Measurements from ENCODE around the gene PSMD9. TPM values are rescaled to one million over a fixed set of nuclear protein-coding genes. Genes with fewer than 3 reads are reported as not detected.

Gene PSMD9
- total and polyA plus RNA-seq, 10 of the 15 experiments (the other 5 are each of a cell fraction or from before 2014, with no cell fraction given) = 14.6 to 152 (median 58.1) TPM

- TF ChIP-seq, protein P1, sequence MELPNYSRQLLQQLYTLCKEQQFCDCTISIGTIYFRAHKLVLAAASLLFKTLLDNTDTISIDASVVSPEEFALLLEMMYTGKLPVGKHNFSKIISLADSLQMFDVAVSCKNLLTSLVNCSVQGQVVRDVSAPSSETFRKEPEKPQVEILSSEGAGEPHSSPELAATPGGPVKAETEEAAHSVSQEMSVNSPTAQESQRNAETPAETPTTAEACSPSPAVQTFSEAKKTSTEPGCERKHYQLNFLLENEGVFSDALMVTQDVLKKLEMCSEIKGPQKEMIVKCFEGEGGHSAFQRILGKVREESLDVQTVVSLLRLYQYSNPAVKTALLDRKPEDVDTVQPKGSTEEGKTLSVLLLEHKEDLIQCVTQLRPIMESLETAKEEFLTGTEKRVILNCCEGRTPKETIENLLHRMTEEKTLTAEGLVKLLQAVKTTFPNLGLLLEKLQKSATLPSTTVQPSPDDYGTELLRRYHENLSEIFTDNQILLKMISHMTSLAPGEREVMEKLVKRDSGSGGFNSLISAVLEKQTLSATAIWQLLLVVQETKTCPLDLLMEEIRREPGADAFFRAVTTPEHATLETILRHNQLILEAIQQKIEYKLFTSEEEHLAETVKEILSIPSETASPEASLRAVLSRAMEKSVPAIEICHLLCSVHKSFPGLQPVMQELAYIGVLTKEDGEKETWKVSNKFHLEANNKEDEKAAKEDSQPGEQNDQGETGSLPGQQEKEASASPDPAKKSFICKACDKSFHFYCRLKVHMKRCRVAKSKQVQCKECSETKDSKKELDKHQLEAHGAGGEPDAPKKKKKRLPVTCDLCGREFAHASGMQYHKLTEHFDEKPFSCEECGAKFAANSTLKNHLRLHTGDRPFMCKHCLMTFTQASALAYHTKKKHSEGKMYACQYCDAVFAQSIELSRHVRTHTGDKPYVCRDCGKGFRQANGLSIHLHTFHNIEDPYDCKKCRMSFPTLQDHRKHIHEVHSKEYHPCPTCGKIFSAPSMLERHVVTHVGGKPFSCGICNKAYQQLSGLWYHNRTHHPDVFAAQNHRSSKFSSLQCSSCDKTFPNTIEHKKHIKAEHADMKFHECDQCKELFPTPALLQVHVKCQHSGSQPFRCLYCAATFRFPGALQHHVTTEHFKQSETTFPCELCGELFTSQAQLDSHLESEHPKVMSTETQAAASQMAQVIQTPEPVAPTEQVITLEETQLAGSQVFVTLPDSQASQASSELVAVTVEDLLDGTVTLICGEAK (IDR thresholded peaks at IDR 0.05; ENCODE audit: borderline replicate concordance) = no peak
These were observed 78.4 kb downstream of the PSMD9 start (continued) for GRCh38 chr12:121966959-121967358.

Small RNA genes lying within 50 kb of the gene (small RNA-seq; reads per million reads assigned to genes)
- gene AC069503.3 = not detected
- not detected for gene RF00017
- not detected for gene RNU7-170P

Other genes starting within 250 kb of the PSMD9 start
Only the 7 nearest of the 8 such genes appear.
- 5.8 and 6.1 TPM in 2 replicates for gene TMEM120B, start 176.0 kb upstream of the PSMD9 start, total RNA-seq (2014; rRNA removed)
- gene TMEM120B, start 176.0 kb upstream of the PSMD9 start, total RNA-seq (2014; rRNA removed; fragmentation: Illumina TruSeq; extraction: Trizol) = 3.8 and 4.0 TPM in 2 replicates
- gene TMEM120B, start 176.0 kb upstream of the PSMD9 start, total RNA-seq (2021) = 9.3 and 10.4 TPM in 2 replicates
- gene TMEM120B, start 176.0 kb upstream of the PSMD9 start, polyA plus RNA-seq (2011; rRNA removed) = 4.1 and 6.6 TPM in 2 replicates
- 3.8 and 4.2 TPM in 2 replicates for gene TMEM120B, start 176.0 kb upstream of the PSMD9 start, polyA plus RNA-seq (2014; fragmentation: Illumina TruSeq; extraction: Trizol)
- 10 to 100 TPM; 11.3 to 26.2 TPM for gene TMEM120B, start 176.0 kb upstream of the PSMD9 start, polyA plus RNA-seq (2014; fragmentation: Nextera tagmentation; extraction: Ambion mirVana)
- 11.4 and 13.7 TPM in 2 replicates for gene TMEM120B, start 176.0 kb upstream of the PSMD9 start, polyA plus RNA-seq (2014; rRNA removed)
- gene TMEM120B, start 176.0 kb upstream of the PSMD9 start, polyA plus RNA-seq (2016; fragmentation: Nextera tagmentation; extraction: Ambion mirVana) = 10 to 100 TPM in 1 of 2 experiments, 1 to 10 TPM in 1; 8.3 to 10.1 TPM
- 58.0 and 58.8 TPM in 2 replicates for gene RHOF, start 95.1 kb upstream of the PSMD9 start, total RNA-seq (2014; rRNA removed)
- 32.8 and 32.9 TPM in 2 replicates for gene RHOF, start 95.1 kb upstream of the PSMD9 start, total RNA-seq (2014; rRNA removed; fragmentation: Illumina TruSeq; extraction: Trizol)
- gene RHOF, start 95.1 kb upstream of the PSMD9 start, total RNA-seq (2021) = 72.8 and 78.7 TPM in 2 replicates
- gene RHOF, start 95.1 kb upstream of the PSMD9 start, polyA plus RNA-seq (2011; rRNA removed) = 25.4 and 40.8 TPM in 2 replicates
- 28.5 and 36.5 TPM in 2 replicates for gene RHOF, start 95.1 kb upstream of the PSMD9 start, polyA plus RNA-seq (2014; fragmentation: Illumina TruSeq; extraction: Trizol)
- gene RHOF, start 95.1 kb upstream of the PSMD9 start, polyA plus RNA-seq (2014; fragmentation: Nextera tagmentation; extraction: Ambion mirVana) = 1 to 10 TPM; 6.1 to 6.4 TPM
- gene RHOF, start 95.1 kb upstream of the PSMD9 start, polyA plus RNA-seq (2014; rRNA removed) = 66.1 and 75.8 TPM in 2 replicates
- 10 to 100 TPM; 38.9 to 40.5 TPM for gene RHOF, start 95.1 kb upstream of the PSMD9 start, polyA plus RNA-seq (2016; fragmentation: Nextera tagmentation; extraction: Ambion mirVana)
- 1.8 and 2.1 TPM in 2 replicates for gene SETD1B, start 84.8 kb upstream of the PSMD9 start, total RNA-seq (2014; rRNA removed)
- gene SETD1B, start 84.8 kb upstream of the PSMD9 start, total RNA-seq (2014; rRNA removed; fragmentation: Illumina TruSeq; extraction: Trizol) = 1.3 TPM in 2 replicates
- 15.5 and 17.3 TPM in 2 replicates for gene SETD1B, start 84.8 kb upstream of the PSMD9 start, total RNA-seq (2021)
- gene SETD1B, start 84.8 kb upstream of the PSMD9 start, polyA plus RNA-seq (2011; rRNA removed) = 0.27 and 0.50 TPM in 2 replicates
- 1.7 and 3.6 TPM in 2 replicates for gene SETD1B, start 84.8 kb upstream of the PSMD9 start, polyA plus RNA-seq (2014; fragmentation: Illumina TruSeq; extraction: Trizol)
- 1 to 10 TPM in 1 of 2 experiments, under 1 TPM in 1; 0.53 to 1.7 TPM for gene SETD1B, start 84.8 kb upstream of the PSMD9 start, polyA plus RNA-seq (2014; fragmentation: Nextera tagmentation; extraction: Ambion mirVana)
- gene SETD1B, start 84.8 kb upstream of the PSMD9 start, polyA plus RNA-seq (2014; rRNA removed) = 4.9 and 7.5 TPM in 2 replicates
- gene SETD1B, start 84.8 kb upstream of the PSMD9 start, polyA plus RNA-seq (2016; fragmentation: Nextera tagmentation; extraction: Ambion mirVana) = 1 to 10 TPM; 1.2 to 1.5 TPM
- not detected in 2 replicates for gene HPD, start 29.9 kb upstream of the PSMD9 start, total RNA-seq (2014; rRNA removed)
- gene HPD, start 29.9 kb upstream of the PSMD9 start, total RNA-seq (2014; rRNA removed; fragmentation: Illumina TruSeq; extraction: Trizol) = not detected in 2 replicates
- gene HPD, start 29.9 kb upstream of the PSMD9 start, total RNA-seq (2021) = 0.13 and 0.28 TPM in 2 replicates
- not detected in 2 replicates for gene HPD, start 29.9 kb upstream of the PSMD9 start, polyA plus RNA-seq (2011; rRNA removed)
- not detected in 2 replicates for gene HPD, start 29.9 kb upstream of the PSMD9 start, polyA plus RNA-seq (2014; fragmentation: Illumina TruSeq; extraction: Trizol)
- gene HPD, start 29.9 kb upstream of the PSMD9 start, polyA plus RNA-seq (2014; fragmentation: Nextera tagmentation; extraction: Ambion mirVana) = under 1 TPM in 1 of 2 experiments, not detected in 1; 0.04 TPM
- gene HPD, start 29.9 kb upstream of the PSMD9 start, polyA plus RNA-seq (2014; rRNA removed) = 0.15 and 0.69 TPM in 2 replicates
- not detected for gene HPD, start 29.9 kb upstream of the PSMD9 start, polyA plus RNA-seq (2016; fragmentation: Nextera tagmentation; extraction: Ambion mirVana)
- gene CFAP251, start 29.8 kb downstream of the PSMD9 start, total RNA-seq (2014; rRNA removed) = 0.79 and 1.6 TPM in 2 replicates
- 0.37 and 0.72 TPM in 2 replicates for gene CFAP251, start 29.8 kb downstream of the PSMD9 start, total RNA-seq (2014; rRNA removed; fragmentation: Illumina TruSeq; extraction: Trizol)
- gene CFAP251, start 29.8 kb downstream of the PSMD9 start, total RNA-seq (2021) = 0.85 and 0.97 TPM in 2 replicates
- 0.10 and 0.23 TPM in 2 replicates for gene CFAP251, start 29.8 kb downstream of the PSMD9 start, polyA plus RNA-seq (2011; rRNA removed)
- 0.72 and 1.2 TPM in 2 replicates for gene CFAP251, start 29.8 kb downstream of the PSMD9 start, polyA plus RNA-seq (2014; fragmentation: Illumina TruSeq; extraction: Trizol)
- under 1 TPM; 0.27 to 0.42 TPM for gene CFAP251, start 29.8 kb downstream of the PSMD9 start, polyA plus RNA-seq (2014; fragmentation: Nextera tagmentation; extraction: Ambion mirVana)
- 0.48 and 0.95 TPM in 2 replicates for gene CFAP251, start 29.8 kb downstream of the PSMD9 start, polyA plus RNA-seq (2014; rRNA removed)
- under 1 TPM; 0.11 to 0.57 TPM for gene CFAP251, start 29.8 kb downstream of the PSMD9 start, polyA plus RNA-seq (2016; fragmentation: Nextera tagmentation; extraction: Ambion mirVana)
- gene BCL7A, start 133.1 kb downstream of the PSMD9 start, total RNA-seq (2014; rRNA removed) = 12.4 and 14.1 TPM in 2 replicates
- gene BCL7A, start 133.1 kb downstream of the PSMD9 start, total RNA-seq (2014; rRNA removed; fragmentation: Illumina TruSeq; extraction: Trizol) = 8.8 and 9.6 TPM in 2 replicates
- gene BCL7A, start 133.1 kb downstream of the PSMD9 start, total RNA-seq (2021) = 13.8 and 17.2 TPM in 2 replicates
- gene BCL7A, start 133.1 kb downstream of the PSMD9 start, polyA plus RNA-seq (2011; rRNA removed) = 1.3 TPM in 2 replicates
- gene BCL7A, start 133.1 kb downstream of the PSMD9 start, polyA plus RNA-seq (2014; fragmentation: Illumina TruSeq; extraction: Trizol) = 9.4 and 11.8 TPM in 2 replicates
- under 1 TPM; 0.37 to 0.69 TPM for gene BCL7A, start 133.1 kb downstream of the PSMD9 start, polyA plus RNA-seq (2014; fragmentation: Nextera tagmentation; extraction: Ambion mirVana)
- gene BCL7A, start 133.1 kb downstream of the PSMD9 start, polyA plus RNA-seq (2014; rRNA removed) = 13.7 and 14.6 TPM in 2 replicates
- 10 to 100 TPM; 11.6 to 11.9 TPM for gene BCL7A, start 133.1 kb downstream of the PSMD9 start, polyA plus RNA-seq (2016; fragmentation: Nextera tagmentation; extraction: Ambion mirVana)
- gene MLXIP, start 190.0 kb downstream of the PSMD9 start, total RNA-seq (2014; rRNA removed) = 5.4 and 7.9 TPM in 2 replicates
- gene MLXIP, start 190.0 kb downstream of the PSMD9 start, total RNA-seq (2014; rRNA removed; fragmentation: Illumina TruSeq; extraction: Trizol) = 8.9 and 9.7 TPM in 2 replicates
- 23.7 and 24.9 TPM in 2 replicates for gene MLXIP, start 190.0 kb downstream of the PSMD9 start, total RNA-seq (2021)
- 1.0 and 1.9 TPM in 2 replicates for gene MLXIP, start 190.0 kb downstream of the PSMD9 start, polyA plus RNA-seq (2011; rRNA removed)
- gene MLXIP, start 190.0 kb downstream of the PSMD9 start, polyA plus RNA-seq (2014; fragmentation: Illumina TruSeq; extraction: Trizol) = 7.5 and 12.1 TPM in 2 replicates
- 1 to 10 TPM; 1.1 to 1.2 TPM for gene MLXIP, start 190.0 kb downstream of the PSMD9 start, polyA plus RNA-seq (2014; fragmentation: Nextera tagmentation; extraction: Ambion mirVana)
- gene MLXIP, start 190.0 kb downstream of the PSMD9 start, polyA plus RNA-seq (2014; rRNA removed) = 12.5 and 15.1 TPM in 2 replicates
- gene MLXIP, start 190.0 kb downstream of the PSMD9 start, polyA plus RNA-seq (2016; fragmentation: Nextera tagmentation; extraction: Ambion mirVana) = 1 to 10 TPM; 4.7 to 6.2 TPM

Data from GM12878 (cell line).